NCI-H446 treated with DMSO at 0.1 percent for 48 hours (cell line): ENCODE results near the gene ITGB5.
"Not testable (repeated sequence)": the region's sequence is repeated elsewhere in the genome, so short reads cannot be mapped to it uniquely, and the experiment has no call there.

Source experiments
- DNase-seq: peaks from one replicate; lab custom pipeline; 2025; lab: John Stamatoyannopoulos, UW

The ITGB5 gene

DNA sequence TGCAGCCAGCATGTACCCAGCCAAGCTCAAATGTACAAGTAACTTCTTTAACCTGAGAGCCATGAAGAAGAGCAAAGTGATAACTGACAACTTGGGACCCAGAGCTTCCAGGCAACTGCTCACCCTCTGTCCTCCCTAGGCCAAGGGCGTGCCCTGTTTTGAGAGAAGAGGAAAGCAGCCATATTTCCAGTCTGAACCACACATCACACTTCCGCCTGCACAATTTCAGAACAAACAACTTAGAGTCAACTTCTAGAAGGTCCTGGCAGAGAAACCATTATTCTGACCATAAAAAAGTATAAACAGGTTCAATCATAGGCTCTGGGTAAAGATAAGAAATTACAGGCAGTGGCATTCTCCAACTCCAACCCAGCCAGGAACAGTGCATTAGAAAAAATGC is 50.1 kb downstream of the ITGB5 start:
- no peak for DNase-seq

DNA sequence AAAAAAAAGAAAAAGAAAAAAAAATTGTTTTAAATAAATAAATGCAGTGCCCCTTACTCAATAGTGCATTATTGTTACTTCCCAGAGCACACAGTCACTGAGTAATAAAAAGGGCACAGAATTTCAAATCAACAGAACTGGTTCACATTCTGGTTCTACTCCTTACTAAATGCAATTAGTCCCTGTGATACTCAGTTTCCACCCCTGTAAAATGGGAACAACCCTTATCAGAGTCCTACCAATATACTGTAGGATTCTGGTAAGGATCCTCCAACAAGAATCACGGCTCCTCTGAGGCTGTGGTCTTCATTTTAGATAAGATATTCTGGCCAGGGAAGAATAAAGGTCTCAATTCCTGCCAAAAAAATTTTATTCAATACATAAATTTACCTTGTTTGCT is 50.7 kb downstream of the ITGB5 start:
- no peak for DNase-seq

DNA sequence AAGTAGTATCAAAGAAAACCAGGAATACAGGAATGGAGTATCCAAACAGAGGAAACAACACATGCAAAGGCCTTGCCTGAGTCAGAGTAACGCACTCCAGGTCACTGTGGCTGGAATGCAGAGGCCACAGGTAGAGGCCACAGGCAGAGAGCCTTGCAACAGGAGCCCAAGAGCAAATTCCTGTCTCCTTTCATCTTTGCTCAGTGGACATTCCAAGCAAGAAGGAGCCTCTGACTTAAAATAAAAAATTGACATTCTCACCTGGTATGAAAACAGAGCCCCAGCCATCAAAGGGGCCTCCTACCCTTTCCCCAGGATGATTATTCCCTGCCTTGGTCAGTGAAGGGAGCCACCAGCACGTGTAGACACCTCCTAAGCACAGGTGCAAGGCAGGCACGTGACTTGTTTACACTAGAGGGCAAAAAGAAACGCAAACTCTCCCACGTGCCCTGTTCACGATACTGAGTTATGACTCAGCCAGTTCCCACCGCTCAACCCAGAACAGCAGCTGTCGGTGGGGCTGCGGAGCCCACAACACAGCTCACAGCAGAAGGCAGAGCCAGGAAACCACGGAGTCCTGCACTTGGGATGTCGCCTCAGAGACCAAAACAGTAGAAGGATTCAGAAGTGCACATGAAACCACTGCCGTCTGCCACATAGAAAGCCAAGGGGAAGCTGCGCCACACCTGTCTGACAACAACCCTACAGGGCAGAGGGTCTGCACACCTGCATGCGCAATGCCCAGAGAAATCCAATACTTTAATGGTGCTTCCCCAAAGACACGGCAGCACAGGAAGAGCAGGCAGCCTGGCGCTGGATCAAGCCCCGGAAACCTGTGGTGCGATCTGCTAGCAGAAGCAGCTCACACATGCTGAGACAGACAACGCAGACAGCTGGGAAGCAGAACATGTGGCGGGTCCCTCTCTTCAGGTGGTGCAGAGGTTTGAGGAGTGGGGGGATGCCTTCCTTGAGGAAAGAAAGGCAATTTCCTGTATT is 52.1 kb downstream of the ITGB5 start:
- DNase-seq, result no peak

DNA sequence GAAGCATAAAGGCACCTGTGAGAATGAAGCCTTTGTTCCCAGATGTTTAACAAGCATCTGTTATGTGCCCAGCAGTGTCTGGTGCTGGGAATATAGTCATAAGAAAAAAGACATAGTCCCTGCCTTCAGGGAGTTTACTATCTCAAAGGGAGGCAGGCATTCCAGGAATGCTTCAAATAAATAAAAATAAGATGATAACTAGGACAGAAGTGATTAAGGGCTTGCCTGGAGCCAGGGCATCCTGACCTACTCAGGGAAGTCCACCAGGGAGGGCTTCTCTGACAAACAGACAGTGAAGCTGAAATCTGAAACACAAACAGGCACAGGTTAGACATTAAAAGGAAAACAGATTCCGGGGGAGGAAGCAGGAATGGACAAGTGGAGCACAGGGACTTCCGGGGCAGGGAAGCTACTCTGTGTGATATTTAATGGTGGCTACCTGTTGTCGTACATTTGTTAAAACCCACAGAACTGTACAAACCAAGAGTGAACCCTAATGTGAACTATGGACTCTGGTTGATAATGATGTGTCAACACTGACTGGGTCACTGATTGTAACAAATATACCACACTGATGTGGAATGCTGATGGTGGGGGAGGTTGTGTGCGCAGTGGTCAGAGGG is 53.3 kb downstream of the ITGB5 start:
- no peak for DNase-seq

DNA sequence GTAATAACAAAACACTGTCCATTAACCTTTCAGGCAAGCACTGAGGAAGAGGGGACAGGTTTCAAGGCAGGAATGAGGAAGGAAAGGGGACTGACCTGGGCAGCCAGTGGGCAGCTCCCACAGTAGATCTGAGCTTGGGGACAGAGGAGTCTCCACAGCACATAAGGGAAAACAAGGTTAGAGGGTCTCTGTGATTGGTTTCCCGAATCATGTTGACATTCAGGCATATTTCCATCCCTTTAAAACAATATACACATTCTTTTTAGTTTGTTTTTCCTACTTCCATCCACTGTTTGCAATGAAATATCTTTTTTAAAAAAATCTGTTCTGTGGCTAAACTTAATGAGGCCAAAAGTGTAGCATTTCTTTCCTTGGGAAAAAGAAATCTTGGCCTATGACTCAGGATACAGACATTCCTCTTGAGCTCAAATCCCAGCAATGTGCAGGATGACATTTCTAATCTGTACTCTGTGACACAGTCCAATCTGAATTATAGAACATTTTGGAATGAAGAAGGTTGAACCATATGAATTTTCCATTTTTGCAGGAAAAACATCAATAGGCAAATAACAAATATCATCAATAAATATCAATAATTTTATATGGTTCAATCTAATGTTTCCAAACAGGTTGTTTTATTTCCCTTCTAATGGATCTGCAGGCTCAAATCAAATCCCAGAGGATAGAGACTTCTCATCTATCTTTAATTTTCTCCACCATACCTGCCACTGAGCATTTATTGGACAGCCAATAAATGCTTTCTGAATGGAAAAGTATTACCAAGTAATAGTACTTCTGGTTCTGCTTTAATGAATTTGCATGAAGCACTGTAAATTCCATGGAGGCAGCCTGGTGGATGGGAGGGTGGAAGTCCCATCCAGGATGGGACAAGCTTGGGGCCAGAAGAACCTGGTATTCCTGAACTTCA is 54.1 kb downstream of the ITGB5 start:
- DNase-seq, result no peak

DNA sequence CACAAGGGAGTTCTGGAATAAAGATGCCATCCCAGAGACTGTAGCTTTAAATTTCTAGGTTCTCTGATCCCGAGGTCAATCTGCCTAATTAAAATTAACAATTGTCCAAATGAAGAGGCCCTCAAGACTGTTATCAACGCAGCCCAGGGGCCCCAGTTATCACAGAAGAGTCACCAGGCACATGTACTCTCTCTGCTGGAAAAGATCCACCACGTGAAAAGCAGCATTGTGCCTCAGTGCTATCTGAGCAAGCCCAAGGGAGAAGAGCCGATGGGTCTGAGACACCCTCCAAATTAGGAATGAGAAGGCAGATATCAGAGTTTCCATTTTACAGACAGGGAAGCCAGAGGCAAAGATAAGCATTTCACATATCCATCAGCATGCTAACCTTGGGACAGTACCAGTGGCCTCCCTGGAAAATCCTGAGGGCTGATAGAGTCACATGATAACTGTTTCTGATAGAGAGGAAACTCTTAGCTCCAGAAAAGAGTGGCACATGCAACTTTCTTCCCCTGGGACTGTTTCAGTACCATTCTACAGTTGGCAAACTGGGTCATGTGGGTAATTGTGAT is 55.5 kb downstream of the ITGB5 start:
- DNase-seq, result no peak

DNA sequence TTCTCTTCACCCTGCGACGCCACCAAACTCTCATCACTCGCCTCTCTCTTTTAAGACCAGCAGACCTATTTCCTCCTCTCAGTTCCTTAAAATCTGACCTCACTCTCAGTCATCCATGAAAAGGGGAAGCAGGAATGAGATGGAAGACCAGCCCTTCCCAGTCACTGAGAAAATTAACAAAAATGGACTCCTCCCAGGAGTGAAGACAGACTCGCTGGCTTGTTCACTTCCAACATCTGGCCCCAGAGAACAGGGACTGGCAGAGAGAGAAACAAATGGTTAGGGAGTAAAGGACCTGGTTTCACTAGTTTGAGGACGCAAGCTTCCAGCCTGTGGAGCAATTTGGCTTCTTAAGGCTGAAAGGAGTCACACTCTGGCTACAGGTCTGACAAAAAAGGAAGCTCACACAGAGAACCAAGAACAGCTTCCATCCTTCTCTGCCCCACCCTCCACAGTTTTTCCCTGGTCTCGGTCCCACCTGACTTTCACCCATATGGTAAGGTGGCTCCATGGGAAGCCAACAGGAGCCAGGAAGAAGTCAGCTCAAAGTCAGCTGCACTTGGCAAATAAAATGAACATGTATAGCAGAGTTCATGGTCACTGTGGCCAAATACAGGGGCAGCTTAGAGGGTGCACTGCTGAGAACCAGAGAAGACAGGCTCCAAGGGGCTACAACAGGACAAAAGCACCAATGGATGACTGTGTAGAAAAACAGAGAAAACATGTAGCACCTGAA is 57.2 kb downstream of the ITGB5 start:
- no peak for DNase-seq

DNA sequence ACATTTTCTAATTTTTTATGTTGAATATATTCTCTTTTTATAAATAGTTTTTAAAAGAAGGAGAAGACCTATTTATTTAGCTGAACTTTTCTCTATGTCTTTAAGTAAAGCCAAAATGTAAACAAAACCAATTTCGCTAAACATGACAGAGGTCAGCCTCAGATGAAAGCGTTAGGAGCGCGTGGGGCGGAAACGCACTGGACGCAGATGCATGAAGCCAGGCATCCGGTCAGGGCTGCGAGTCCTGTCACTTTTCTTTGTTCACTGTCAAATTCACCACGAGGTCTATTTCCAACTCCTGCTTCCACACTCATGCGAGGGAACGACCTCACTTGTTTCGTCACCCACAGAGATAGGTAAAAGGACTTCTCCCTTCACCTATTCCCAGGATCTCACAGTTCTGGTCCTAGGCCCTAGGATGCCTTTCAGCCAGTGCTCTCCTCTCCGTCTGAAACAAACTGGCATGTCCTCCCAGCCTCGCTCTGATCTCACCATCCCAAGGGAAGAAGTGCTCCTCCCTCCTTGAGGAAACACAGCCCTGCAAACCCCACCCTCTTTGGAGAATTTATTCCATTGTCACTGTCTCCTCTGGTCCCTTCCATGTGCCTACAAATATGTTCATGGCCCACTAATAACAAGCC is 57.9 kb downstream of the ITGB5 start:
- DNase-seq, result no peak

DNA sequence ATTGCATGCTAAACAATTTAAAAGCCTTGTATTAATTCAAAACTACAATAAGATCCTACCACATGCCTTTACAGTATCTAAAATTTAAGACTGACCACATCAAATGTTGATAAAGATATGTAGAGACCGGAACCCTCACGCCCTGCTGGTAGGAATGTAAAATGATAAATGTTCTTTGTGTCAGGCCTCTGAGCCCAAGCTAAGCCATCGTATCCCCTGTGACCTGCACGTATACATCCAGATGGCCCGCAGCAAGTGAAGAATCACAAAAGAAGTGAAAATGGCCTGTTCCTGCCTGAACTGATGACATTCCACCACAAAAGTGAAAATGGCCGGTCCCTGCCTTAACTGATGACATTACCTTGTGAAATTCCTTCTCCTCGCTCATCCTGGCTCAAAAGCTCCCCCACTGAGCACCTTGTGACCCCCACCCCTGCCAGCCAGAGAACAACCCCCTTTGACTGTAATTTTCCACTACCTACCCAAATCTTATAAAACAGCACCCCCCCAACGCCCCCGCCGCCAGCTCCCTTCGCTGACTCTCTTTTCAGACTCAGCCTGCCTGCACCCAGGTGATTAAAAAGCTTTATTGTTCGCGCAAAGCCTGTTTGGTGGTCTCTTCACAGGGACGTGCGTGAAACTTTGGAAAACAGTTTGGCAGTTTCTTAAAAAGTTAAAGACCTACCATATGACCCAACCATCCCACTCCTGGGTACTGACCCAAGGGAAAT is 59.5 kb downstream of the ITGB5 start:
- DNase-seq, result not testable (repeated sequence)

DNA sequence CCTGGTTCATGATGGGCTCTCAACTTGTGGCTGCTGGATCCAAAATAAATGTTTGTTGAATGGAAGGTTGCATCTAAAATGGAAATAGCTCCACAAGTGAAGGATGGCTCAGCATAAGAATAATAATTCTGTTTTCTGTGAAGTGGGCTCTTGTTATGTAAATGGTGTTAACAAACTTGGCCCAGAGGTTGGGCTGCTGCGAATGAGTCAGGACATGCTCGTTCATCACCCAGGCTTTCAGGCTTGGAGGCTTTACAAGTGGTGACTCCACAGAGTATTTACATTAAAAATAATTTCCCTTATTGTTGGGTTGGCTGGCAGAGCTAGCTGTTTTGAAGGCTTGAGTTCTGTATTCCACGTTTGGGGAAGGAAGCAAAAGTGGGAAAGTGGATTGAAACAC is 60.5 kb downstream of the ITGB5 start:
- no peak for DNase-seq

DNA sequence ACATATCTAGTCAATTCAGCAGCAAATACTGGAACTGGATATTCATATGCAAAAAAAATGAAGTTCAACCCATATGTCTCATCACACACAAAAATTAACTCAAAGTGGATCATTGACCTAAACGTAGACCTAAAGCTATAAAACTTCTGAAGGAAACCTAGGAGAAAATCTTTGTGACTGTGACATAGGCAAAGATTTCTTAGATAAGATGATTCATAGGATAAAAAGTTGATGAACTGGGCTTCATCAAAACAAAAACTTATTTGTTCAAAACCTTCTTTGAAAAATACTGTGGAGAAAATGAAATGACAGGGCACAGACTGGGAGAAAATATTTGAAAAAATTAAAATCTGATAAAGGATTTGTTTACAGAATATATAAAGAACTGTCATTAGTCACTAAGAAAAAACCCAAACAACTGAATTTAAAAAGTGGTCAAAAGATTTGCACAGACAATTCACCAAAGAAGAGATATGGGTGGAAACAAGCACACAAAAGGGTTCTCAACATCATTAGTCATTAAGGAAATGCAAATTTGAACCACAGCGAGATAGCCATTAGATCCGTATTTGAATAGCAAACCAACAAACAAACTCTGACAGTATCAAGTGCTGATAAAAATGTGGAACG is 62.8 kb downstream of the ITGB5 start:
- no peak for DNase-seq

DNA sequence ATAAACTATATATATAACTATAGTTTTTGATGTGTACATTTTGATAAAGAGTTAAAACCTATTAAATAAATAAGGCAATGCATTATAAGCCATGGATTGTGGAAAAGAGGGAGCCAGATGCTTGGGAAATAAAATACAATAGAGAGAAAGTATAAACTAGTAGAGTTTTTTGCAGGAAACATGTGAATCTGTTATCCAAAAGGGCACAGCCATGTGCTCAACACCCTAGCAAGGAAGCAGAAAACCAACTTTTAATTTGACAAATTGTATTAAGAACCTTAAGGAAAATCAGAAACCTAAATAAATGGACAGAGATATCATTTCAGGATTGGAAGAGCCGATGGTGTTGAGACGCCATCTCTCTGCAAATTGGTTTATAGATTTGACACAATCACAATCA is 63.5 kb downstream of the ITGB5 start:
- DNase-seq, result no peak

DNA sequence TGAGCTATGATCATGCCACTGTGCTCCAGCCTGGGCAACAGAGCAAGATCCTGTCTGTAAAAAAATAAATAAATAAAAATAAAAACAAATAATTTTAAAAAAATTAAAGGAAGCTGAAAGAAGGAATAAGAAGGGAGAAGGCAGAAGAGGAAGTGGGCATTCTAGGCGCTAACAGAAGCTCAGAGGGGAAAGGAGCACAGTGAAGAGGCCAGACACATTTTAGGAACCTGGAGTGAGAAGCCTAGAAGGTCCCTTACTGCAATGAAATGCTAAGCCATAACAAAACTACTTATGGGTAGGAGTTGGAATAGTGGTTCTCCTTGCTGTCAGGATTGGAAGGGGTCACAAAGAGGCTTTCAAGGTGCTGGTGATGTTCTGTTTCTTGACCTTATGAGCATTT is 64.0 kb downstream of the ITGB5 start:
- no peak for DNase-seq

DNA sequence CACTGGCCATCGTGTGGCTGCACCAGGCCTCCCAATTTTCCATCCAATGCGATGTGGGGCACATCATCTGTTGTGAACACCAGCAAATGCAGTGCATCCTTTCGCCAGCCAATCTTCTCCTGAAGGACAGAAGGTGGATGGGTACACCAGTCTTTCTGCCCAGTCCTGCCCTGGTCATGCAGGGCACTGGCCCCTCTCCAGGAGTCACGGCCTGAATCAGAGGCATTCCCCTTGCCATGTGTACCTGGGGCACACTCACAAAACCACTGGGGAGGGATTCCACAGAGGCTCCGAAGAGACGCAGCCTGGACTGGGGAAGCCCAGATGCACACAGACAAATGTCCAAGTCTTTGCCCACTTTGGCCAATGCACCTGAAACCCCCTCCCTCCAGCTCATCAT is 65.8 kb downstream of the ITGB5 start:
- DNase-seq, result no peak

DNA sequence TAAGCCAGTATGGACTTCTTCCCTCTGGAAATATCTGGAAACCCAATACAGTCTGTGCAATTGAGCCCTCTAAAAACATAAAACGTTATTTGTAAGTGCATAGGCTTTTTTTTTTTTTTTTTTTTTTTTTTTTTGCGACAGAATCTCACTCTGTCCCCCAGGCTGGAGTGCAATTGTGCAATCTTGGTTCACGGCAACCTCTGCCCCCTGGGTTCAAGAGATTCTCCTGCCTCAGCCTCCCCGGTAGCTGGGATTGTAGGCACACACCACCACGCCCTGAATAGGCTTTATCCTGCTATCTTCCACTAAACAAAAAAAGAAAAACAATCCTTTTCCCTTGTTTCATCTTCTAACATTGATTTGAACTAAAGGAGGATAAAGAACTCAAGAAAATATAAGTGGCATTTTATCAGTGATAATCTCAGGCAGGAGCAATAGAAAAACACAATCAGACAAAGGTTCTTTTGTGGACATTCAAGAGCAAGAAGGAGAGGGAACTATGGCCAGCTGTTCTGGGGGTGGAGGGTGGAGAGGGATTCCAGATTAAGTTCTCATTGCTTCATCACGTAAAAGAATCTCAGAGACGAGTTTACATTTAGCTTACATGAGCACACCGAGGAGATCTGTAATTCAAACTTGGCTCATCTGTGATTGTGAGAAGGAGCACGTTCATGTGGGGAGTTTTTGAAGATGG is 68.6 kb downstream of the ITGB5 start:
- DNase-seq, result no peak

DNA sequence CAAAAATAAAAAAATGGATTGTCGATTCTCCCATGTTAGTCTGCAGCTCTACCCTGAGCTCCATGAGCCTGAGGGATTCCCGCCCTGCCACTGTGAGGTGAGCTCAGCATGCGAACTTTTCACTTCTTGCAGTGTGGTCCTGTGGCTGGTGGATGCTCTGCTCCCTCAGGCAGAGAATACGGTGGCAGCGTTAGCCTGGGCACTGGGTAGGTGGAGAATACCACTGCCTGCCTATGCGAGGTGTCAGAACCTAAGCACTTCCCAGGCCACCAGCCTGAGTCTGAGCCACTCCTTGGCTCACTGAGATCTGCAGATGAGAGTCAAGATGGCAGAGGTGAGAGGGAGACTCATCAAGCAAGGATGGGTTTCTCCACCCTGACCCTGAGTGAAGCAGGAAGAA is 70.1 kb downstream of the ITGB5 start:
- DNase-seq, result no peak

DNA sequence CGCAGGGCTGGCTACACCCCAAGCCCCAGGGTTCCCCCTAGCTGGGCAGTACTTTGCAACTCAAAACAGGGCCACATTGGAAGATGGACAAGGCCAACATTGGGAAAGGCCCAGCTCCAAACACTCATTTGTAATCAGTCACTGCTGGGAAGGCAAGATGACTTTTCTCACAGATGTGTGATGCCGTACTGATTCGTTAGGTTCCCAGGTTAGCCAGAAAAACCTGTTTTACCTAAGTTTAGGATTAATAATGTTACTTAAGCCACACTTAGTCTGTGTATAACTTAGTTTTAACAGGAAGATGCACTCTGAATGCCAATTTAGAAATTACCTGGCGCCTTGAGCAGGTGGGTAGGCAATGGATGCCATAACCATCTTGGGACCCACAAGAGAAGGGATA is 71.0 kb downstream of the ITGB5 start:
- DNase-seq, result no peak

DNA sequence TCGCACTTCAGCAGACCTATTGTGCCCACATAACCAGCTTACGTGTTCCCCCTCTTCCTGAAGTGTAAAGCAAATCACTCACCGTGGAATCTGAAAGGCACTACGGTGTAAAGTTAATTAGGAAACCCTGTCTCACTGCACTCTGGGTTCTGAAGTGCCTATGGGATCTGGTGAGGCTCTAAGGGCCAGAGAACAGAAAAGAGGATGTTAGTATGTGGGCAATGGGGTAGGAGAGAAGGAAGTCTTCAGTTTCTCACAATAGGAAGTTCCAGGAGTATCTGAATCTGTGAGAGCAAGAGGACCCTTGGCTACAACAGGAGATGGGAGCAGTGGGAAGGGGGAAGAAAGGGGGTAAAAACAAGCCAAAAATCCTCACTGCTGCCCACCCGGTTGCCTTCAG is 71.4 kb downstream of the ITGB5 start:
- DNase-seq, result no peak
